SU-DHL-6 (cell line): ENCODE measurements around the gene PNMA8A.
A peak's percentile ranks its signal among the peaks of the same experiment; 100 is the strongest.

Source experiments
- H2AFZ ChIP-seq: fragments of 200-600 bp; sonication (generic); 2 replicates; pipeline ENCODE4 v1.6.1; 2014; ENCODE audit warnings: low read depth, mild to moderate bottlenecking, moderate library complexity, mixed read lengths, antibody characterized with exemption, low read length; ENCODE audit not compliant: severe bottlenecking
- H3F3A ChIP-seq: fragments of 200-600 bp; shearing (Covaris generic); 2 replicates; pipeline ENCODE4 v1.6.0; 2016; ENCODE audit warnings: antibody characterized with exemption, mild to moderate bottlenecking; ENCODE audit not compliant: insufficient read depth
- H3K27ac ChIP-seq: fragments of 200-600 bp; sonication (generic); 2 replicates; pipeline ENCODE4 v1.5.1; 2016; ENCODE audit warnings: low read depth, mild to moderate bottlenecking, low read length, moderate library complexity, mixed read lengths
- H3K27me3 ChIP-seq: fragments of 200-600 bp; sonication (generic), shearing (Covaris generic); 2 replicates; pipeline ENCODE4 v1.6.0; 2014; ENCODE audit warnings: mild to moderate bottlenecking, low read length
- H3K36me3 ChIP-seq: fragments of 200-600 bp; sonication (generic); 2 replicates; pipeline ENCODE4 v1.6.1; 2014; ENCODE audit warnings: mild to moderate bottlenecking, low read length, mixed read lengths
- H3K4me2 ChIP-seq: fragments of 300-600, 200-600 bp; shearing (Covaris generic), sonication (generic); 2 replicates; pipeline ENCODE4 v1.6.0; 2014; ENCODE audit warnings: low read length, low read depth, mild to moderate bottlenecking; ENCODE audit not compliant: poor library complexity, severe bottlenecking
- H3K4me3 ChIP-seq: fragments of 200-600 bp; sonication (generic); 2 replicates; pipeline ENCODE4 v1.5.1; 2014; ENCODE audit warnings: antibody characterized with exemption, low read length, mild to moderate bottlenecking, mixed read lengths; ENCODE audit not compliant: insufficient read depth, poor library complexity, severe bottlenecking
- H3K79me2 ChIP-seq: fragments of 200-600 bp; sonication (generic); 2 replicates; pipeline ENCODE4 v1.6.1; 2014; ENCODE audit warnings: mild to moderate bottlenecking, low read length, moderate library complexity; ENCODE audit not compliant: insufficient read depth
- H3K9ac ChIP-seq: fragments of 200-600 bp; sonication (generic); 2 replicates; pipeline ENCODE4 v1.7.0; 2014; ENCODE audit warnings: mild to moderate bottlenecking, low read length
- H3K9me2 ChIP-seq: fragments of 200-600 bp; sonication (generic); replicated peaks from 2 replicates; pipeline ENCODE4 v1.6.1; 2014; ENCODE audit warnings: low read length; ENCODE audit not compliant: insufficient read depth
- H3K9me3 ChIP-seq: fragments of 200-600 bp; sonication (generic); 2 replicates; pipeline ENCODE4 v1.6.1; 2014; ENCODE audit warnings: low read length, mixed read lengths; ENCODE audit not compliant: insufficient read depth
- H4K20me1 ChIP-seq: fragments of 200-600 bp; sonication (generic); 2 replicates; pipeline ENCODE4 v1.6.1; 2014; ENCODE audit warnings: low read depth, mild to moderate bottlenecking, antibody characterized with exemption, low read length, moderate library complexity, mixed read lengths
- EZH2phosphoT487 ChIP-seq: fragments of 200-600 bp; sonication (generic), shearing (Covaris generic); conservative IDR thresholded peaks from 2 replicates; pipeline ENCODE4 v1.6.1; 2018; ENCODE audit warnings: mild to moderate bottlenecking, antibody characterized with exemption, low read length, moderate library complexity, mixed read lengths
- TF ChIP-seq, protein P1 (sequence below): fragments of 200-600 bp; sonication (generic); IDR thresholded peaks from one replicate; pipeline ENCODE4 v1.5.1; 2017; ENCODE audit warnings: antibody characterized with exemption, mild to moderate bottlenecking, low read length, moderate library complexity; ENCODE audit not compliant: insufficient read depth, poor library complexity, severe bottlenecking

Gene PNMA8A

DNA sequence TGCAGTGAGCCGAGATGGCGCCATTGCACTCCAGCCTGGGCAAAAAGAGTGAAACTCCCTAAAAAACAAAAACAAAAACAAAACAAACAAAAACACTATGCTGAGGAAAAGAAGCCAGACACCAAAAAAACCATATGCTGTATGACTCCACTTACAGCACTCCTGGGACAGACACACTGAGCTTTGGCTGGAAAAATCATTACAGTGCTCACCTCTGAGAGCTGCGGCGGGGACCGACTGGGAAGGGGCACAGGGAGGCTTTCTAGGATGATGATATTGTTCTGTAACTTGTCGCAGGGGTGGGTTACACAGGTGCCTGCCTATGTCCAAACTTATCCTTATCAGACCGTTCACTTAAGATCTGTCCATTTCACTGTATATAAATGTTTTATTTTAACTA lies 7.8 kb downstream of the PNMA8A start:
- H3K36me3 ChIP-seq, result no peaks in the 10 kb centered on the region
- H3K27me3 ChIP-seq, result no peaks in the 10 kb centered on the region
- no peaks in the 10 kb centered on the region for H3K79me2 ChIP-seq
- H3K9me3 ChIP-seq, result no peaks in the 10 kb centered on the region
- H3F3A ChIP-seq, result peaks cover 67% of the 10 kb centered on the region
- H3K4me2 ChIP-seq, result peak overlapping the region; percentile 53
- TF ChIP-seq EZH2phosphoT487, result no peak
- TF ChIP-seq, protein P1, sequence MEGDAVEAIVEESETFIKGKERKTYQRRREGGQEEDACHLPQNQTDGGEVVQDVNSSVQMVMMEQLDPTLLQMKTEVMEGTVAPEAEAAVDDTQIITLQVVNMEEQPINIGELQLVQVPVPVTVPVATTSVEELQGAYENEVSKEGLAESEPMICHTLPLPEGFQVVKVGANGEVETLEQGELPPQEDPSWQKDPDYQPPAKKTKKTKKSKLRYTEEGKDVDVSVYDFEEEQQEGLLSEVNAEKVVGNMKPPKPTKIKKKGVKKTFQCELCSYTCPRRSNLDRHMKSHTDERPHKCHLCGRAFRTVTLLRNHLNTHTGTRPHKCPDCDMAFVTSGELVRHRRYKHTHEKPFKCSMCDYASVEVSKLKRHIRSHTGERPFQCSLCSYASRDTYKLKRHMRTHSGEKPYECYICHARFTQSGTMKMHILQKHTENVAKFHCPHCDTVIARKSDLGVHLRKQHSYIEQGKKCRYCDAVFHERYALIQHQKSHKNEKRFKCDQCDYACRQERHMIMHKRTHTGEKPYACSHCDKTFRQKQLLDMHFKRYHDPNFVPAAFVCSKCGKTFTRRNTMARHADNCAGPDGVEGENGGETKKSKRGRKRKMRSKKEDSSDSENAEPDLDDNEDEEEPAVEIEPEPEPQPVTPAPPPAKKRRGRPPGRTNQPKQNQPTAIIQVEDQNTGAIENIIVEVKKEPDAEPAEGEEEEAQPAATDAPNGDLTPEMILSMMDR, result no peak
- no peak overlapping the region for H2AFZ ChIP-seq
- no peaks in the 10 kb centered on the region for H3K9me2 ChIP-seq
- peak overlapping the region; percentile 96 for H3K27ac ChIP-seq
- H3K4me3 ChIP-seq, result no peak overlapping the region
- no peaks in the 10 kb centered on the region for H4K20me1 ChIP-seq
- H3K9ac ChIP-seq, result peak overlapping the region; percentile 47; the same call in 1 of the 2 replicates

DNA sequence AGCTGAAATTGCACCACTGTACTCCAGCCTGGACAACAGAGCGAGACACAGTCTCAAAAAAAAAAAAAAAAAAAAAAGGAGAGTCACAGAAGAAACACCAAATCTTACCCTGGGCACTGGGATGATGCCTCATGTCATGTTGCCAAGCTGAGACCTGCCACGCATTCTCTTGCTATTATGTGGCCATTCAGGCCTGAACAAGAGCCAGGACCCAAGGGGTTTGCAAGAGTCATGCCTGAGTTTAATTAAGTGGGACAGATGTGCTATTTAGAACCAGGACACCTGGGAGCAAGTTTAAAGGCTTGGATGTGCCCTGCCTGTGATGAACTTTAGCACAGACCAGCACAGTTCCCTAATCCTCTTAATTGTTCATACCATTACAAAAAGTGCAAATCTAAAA lies 9.8 kb downstream of the PNMA8A start:
- Histone ChIP-seq H3K9ac (peak overlapping the region; percentile 39; the same call in 1 of the 2 replicates), H3K4me2 (peak overlapping the region; percentile 51), H3K9me2 (no peaks in the 10 kb centered on the region), H2AFZ (no peak overlapping the region), H3F3A (peaks cover 62% of the 10 kb centered on the region), H3K79me2 (no peaks in the 10 kb centered on the region), H3K4me3 (no peak overlapping the region), H3K36me3 (no peaks in the 10 kb centered on the region), H3K27me3 (no peaks in the 10 kb centered on the region), H3K9me3 (no peaks in the 10 kb centered on the region), H4K20me1 (no peaks in the 10 kb centered on the region), H3K27ac (peak overlapping the region; percentile 96)
- TF ChIP-seq, protein P1, result no peak
- no peak for TF ChIP-seq EZH2phosphoT487

DNA sequence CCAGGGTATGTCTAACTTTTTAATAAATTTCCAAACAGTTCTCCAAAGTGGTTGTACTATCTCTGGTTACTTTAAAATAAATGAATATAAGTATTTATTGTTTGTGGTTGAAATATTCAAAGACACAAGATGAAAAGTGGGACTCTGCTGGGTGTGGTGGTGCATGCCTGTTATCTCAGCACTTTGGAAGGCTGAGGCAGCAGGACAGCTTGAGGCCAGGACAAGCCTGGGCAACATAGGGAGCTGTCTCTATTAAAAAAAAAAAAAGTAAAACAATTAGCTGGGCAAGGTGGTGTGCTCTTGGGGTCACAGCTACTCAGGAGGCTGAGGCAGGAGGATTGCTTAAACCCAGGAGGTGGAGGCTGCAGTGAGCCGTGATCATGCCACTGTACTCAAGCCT lies 10.4 kb downstream of the PNMA8A start:
- Histone ChIP-seq H3K79me2 (no peaks in the 10 kb centered on the region), H3K27ac (peak overlapping the region; percentile 96), H3K36me3 (no peaks in the 10 kb centered on the region), H3K4me2 (peak overlapping the region; percentile 51), H4K20me1 (no peaks in the 10 kb centered on the region), H2AFZ (no peak overlapping the region), H3F3A (peaks cover 57% of the 10 kb centered on the region), H3K27me3 (no peaks in the 10 kb centered on the region), H3K4me3 (no peak overlapping the region), H3K9me2 (no peaks in the 10 kb centered on the region), H3K9me3 (no peaks in the 10 kb centered on the region), H3K9ac (peak overlapping the region; percentile 39; the same call in 1 of the 2 replicates)
- TF ChIP-seq EZH2phosphoT487, result no peak
- TF ChIP-seq, protein P1, result no peak
